PC-9 (cell line): Measurements from ENCODE around the gene TRMT61B.

Source experiments
- EZH2 ChIP-seq: fragments of 200-600 bp; sonication (generic); IDR thresholded peaks from 2 replicates; pipeline ENCODE4 v1.8.0; 2017; ENCODE audit warnings: antibody characterized with exemption, low read depth
- TF ChIP-seq, protein P1 (sequence below): fragments of 200-600 bp; sonication (generic); conservative IDR thresholded peaks from 2 replicates; pipeline ENCODE4 v1.6.1; 2017; ENCODE audit warnings: mixed run types, antibody characterized with exemption, mild to moderate bottlenecking, moderate library complexity

GRCh38 chr2:28810384-28811285 lies 59.5 kb downstream of the TRMT61B start, which contains the start of gene SPDYA:
- TF ChIP-seq, protein P1, sequence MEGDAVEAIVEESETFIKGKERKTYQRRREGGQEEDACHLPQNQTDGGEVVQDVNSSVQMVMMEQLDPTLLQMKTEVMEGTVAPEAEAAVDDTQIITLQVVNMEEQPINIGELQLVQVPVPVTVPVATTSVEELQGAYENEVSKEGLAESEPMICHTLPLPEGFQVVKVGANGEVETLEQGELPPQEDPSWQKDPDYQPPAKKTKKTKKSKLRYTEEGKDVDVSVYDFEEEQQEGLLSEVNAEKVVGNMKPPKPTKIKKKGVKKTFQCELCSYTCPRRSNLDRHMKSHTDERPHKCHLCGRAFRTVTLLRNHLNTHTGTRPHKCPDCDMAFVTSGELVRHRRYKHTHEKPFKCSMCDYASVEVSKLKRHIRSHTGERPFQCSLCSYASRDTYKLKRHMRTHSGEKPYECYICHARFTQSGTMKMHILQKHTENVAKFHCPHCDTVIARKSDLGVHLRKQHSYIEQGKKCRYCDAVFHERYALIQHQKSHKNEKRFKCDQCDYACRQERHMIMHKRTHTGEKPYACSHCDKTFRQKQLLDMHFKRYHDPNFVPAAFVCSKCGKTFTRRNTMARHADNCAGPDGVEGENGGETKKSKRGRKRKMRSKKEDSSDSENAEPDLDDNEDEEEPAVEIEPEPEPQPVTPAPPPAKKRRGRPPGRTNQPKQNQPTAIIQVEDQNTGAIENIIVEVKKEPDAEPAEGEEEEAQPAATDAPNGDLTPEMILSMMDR: no peak
- TF ChIP-seq EZH2: no peak
